Neuronal stem cell (in vitro differentiated cells): Measurements from ENCODE around the gene DLX4. TPM values are rescaled to one million over a fixed set of nuclear protein-coding genes. Genes with fewer than 3 reads are reported as not detected.

Experiments used
- small RNA-seq: library from polyadenylated mRNA; stranded (forward); fragments of <200 nt; extraction: miRNeasy Mini kit (QIAGEN cat#:217004); gene quantifications from one replicate; pipeline ENCODE3, GENCODE V24; 2013; ENCODE audit not compliant: insufficient read depth

The DLX4 gene

Small RNA genes within 50 kb of the gene (small RNA-seq; reads per million reads assigned to genes)
- not detected for gene RNU6-1313P
